Measurements from ENCODE around the gene SIK2.

Gene SIK2

GRCh38 chr11:111671383-111671782, 69.1 kb downstream of the SIK2 start:
- no peak for TF ChIP-seq REST (IDR thresholded peaks at IDR 0.05; ENCODE audit: low read depth)
- no peak for TF ChIP-seq ZBTB7A (IDR thresholded peaks at IDR 0.05; ENCODE audit: low read depth)
- TF ChIP-seq NFIC (IDR thresholded peaks at IDR 0.05) = no peak
- no peak for TF ChIP-seq CEBPB (IDR thresholded peaks at IDR 0.05)
- no peak for TF ChIP-seq MAX (IDR thresholded peaks at IDR 0.05)
- TF ChIP-seq USF1 (IDR thresholded peaks at IDR 0.05) = no peak
- no peak for TF ChIP-seq TAF1 (IDR thresholded peaks at IDR 0.05; ENCODE audit: low read depth)
- TF ChIP-seq YY1 (IDR thresholded peaks at IDR 0.05; ENCODE audit: low read depth) = no peak
- TF ChIP-seq FOXM1 (IDR thresholded peaks at IDR 0.05; ENCODE audit: borderline replicate concordance, low read depth) = no peak
- no peak for TF ChIP-seq CREB1 (IDR thresholded peaks at IDR 0.05; ENCODE audit: low read depth)
- TF ChIP-seq RAD21 (IDR thresholded peaks at IDR 0.05; ENCODE audit: low read depth) = no peak
- no peak for TF ChIP-seq EP300 (IDR thresholded peaks at IDR 0.05; ENCODE audit: borderline replicate concordance)
- TF ChIP-seq EGR1 (IDR thresholded peaks at IDR 0.05) = no peak
- TF ChIP-seq TEAD4 (IDR thresholded peaks at IDR 0.05) = no peak
- no peak for TF ChIP-seq TCF12 (IDR thresholded peaks at IDR 0.05; ENCODE audit: low read depth)

GRCh38 chr11:111672949-111673348, 70.7 kb downstream of the SIK2 start:
- TF ChIP-seq ZBTB7A (IDR thresholded peaks at IDR 0.05; ENCODE audit: low read depth) (no peak), RAD21 (IDR thresholded peaks at IDR 0.05; ENCODE audit: low read depth) (no peak), YY1 (IDR thresholded peaks at IDR 0.05; ENCODE audit: low read depth) (no peak), EGR1 (IDR thresholded peaks at IDR 0.05) (no peak), REST (IDR thresholded peaks at IDR 0.05; ENCODE audit: low read depth) (no peak), NFIC (IDR thresholded peaks at IDR 0.05) (no peak), TEAD4 (IDR thresholded peaks at IDR 0.05) (no peak), CREB1 (IDR thresholded peaks at IDR 0.05; ENCODE audit: low read depth) (no peak)

GRCh38 chr11:111674941-111675340, 72.7 kb downstream of the SIK2 start:
- TF ChIP-seq TEAD4 (IDR thresholded peaks at IDR 0.05) (no peak), YY1 (IDR thresholded peaks at IDR 0.05; ENCODE audit: low read depth) (no peak), MAX (IDR thresholded peaks at IDR 0.05) (no peak), CREB1 (IDR thresholded peaks at IDR 0.05; ENCODE audit: low read depth) (no peak), USF1 (IDR thresholded peaks at IDR 0.05) (no peak), REST (IDR thresholded peaks at IDR 0.05; ENCODE audit: low read depth) (no peak), TAF1 (IDR thresholded peaks at IDR 0.05; ENCODE audit: low read depth) (no peak)

GRCh38 chr11:111675891-111676290, 73.6 kb downstream of the SIK2 start:
- TF ChIP-seq TCF12 (IDR thresholded peaks at IDR 0.05; ENCODE audit: low read depth) = no peak
- no peak for TF ChIP-seq CREB1 (IDR thresholded peaks at IDR 0.05; ENCODE audit: low read depth)
- TF ChIP-seq YY1 (IDR thresholded peaks at IDR 0.05; ENCODE audit: low read depth) = no peak
- no peak for TF ChIP-seq REST (IDR thresholded peaks at IDR 0.05; ENCODE audit: low read depth)
- no peak for TF ChIP-seq MAX (IDR thresholded peaks at IDR 0.05)

All from Ishikawa (cell line).